ENCODE measurements around the gene PGPEP1.

- TF ChIP-seq CTCF (IDR thresholded peaks at IDR 0.05; ENCODE audit: poor library complexity, severe bottlenecking): no peak
- TF ChIP-seq EP300 (conservative IDR thresholded peaks at IDR 0.05; ENCODE audit: poor library complexity, severe bottlenecking): no peak
- TF ChIP-seq TAF1 (IDR thresholded peaks at IDR 0.05; ENCODE audit: low read depth): no peak
These were observed 52.0 kb downstream of the PGPEP1 start for GRCh38 chr19:18392417-18392816.

All from neural cell (in vitro differentiated cells).